Mammary epithelial cell (primary cell): ENCODE results near the gene SLC24A3.

Experiments used
- EZH2 ChIP-seq: IDR thresholded peaks from 2 replicates; pipeline ENCODE4 v1.6.1; 2012; ENCODE audit warnings: low read length, inconsistent platforms, borderline replicate concordance
- TF ChIP-seq, protein P1 (sequence below), 2 donors: IDR thresholded peaks in 1 of 2; conservative IDR thresholded peaks in 1 of 2; 2 replicates each; pipeline ENCODE4 v1.5.1; 2011 to 2012; ENCODE audit warnings: inconsistent platforms in 2 of 2, low read length in 2 of 2, mild to moderate bottlenecking in 2 of 2, control low read depth in 1 of 2, low read depth in 1 of 2; ENCODE audit not compliant: insufficient read depth in 1 of 2; ENCODE audit errors: extremely low read depth in 1 of 2

DNA sequence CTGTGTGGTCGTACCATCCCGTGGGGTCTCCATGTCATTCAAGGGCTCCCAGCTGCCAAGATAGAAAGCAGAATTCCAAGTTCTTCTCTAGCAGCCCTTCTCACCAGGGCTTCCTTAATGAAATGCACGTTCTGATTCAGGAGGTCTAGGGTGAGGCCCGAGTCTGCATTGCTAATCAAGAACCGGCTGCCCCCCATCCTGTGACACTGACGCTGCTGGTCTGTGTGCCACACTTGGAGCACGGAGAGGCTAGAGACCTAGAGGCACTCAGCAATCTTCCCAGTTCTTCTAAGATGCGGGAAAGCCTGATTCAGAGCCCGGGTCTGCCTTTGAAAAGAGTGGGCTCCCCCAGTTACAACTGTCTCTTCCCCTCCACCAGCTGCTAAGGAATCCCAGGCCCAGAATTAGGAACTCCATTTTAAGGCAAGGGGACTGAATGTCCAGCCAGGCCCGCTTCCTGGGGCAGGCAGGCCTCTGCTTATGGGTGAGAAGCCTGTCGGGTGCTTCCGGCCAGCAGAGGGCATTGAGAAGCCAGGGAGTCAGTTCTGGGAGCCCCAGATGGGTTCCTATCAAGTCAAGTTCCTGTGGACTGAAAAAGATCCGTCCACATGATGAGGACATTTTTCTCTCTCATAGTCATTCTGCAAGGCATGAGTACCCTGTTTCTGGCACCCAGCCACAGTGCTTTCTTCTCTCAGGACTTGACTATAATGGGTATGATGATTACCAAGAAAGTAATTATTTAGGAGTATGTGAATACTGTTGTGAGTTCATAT lies 475.8 kb downstream of the SLC24A3 start:
- TF ChIP-seq, protein P1, sequence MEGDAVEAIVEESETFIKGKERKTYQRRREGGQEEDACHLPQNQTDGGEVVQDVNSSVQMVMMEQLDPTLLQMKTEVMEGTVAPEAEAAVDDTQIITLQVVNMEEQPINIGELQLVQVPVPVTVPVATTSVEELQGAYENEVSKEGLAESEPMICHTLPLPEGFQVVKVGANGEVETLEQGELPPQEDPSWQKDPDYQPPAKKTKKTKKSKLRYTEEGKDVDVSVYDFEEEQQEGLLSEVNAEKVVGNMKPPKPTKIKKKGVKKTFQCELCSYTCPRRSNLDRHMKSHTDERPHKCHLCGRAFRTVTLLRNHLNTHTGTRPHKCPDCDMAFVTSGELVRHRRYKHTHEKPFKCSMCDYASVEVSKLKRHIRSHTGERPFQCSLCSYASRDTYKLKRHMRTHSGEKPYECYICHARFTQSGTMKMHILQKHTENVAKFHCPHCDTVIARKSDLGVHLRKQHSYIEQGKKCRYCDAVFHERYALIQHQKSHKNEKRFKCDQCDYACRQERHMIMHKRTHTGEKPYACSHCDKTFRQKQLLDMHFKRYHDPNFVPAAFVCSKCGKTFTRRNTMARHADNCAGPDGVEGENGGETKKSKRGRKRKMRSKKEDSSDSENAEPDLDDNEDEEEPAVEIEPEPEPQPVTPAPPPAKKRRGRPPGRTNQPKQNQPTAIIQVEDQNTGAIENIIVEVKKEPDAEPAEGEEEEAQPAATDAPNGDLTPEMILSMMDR (conservative IDR thresholded peaks at IDR 0.05 in 1 of 2, IDR thresholded peaks at IDR 0.05 in 1 of 2; ENCODE audit: extremely low read depth in 1 of 2, insufficient read depth in 1 of 2, low read depth in 1 of 2, low read length in 2 of 2): peak; percentile 76 to 86
- TF ChIP-seq EZH2: no peak
